GM12865 (cell line): ENCODE results near the gene KRT17.
"Not testable (repeated sequence)": the region's sequence is repeated elsewhere in the genome, so short reads cannot be mapped to it uniquely, and the experiment has no call there.

Experiments used
- DNase-seq: peaks from one replicate; pipeline ENCODE4 v3.0.0; 2010; ENCODE audit warnings: low read depth
- H3K4me3 ChIP-seq: 2 replicates; pipeline ENCODE4 v1.5.1; 2011; ENCODE audit warnings: mild to moderate bottlenecking, low read depth, low read length, control low read depth
- TF ChIP-seq, protein P1 (sequence below): IDR thresholded peaks from 2 replicates; pipeline ENCODE4 v1.5.1; 2011; ENCODE audit warnings: low read length, control low read depth, low read depth, inconsistent platforms; ENCODE audit not compliant: insufficient read depth; ENCODE audit errors: missing control alignments

Gene KRT17

DNA sequence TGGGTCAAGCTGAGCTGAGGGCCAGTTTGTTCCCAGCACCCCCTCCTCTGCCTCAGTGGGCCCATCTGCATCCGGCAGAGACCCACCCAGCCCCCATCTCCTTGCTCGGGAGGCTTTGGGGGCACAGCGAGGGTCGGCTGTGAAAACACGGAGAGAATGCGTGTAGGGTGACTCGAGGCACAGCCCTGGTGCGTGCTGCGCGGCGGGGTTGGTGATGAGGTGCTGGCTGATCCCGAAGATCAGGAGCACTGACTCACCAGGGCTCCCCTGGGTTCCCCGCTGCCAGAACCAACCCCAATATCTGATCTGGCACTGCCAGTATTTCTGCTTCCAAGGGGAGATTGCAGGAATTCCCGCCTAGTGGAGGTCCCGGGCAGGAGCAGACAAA is 7.5 kb upstream of the KRT17 start:
- TF ChIP-seq, protein P1, sequence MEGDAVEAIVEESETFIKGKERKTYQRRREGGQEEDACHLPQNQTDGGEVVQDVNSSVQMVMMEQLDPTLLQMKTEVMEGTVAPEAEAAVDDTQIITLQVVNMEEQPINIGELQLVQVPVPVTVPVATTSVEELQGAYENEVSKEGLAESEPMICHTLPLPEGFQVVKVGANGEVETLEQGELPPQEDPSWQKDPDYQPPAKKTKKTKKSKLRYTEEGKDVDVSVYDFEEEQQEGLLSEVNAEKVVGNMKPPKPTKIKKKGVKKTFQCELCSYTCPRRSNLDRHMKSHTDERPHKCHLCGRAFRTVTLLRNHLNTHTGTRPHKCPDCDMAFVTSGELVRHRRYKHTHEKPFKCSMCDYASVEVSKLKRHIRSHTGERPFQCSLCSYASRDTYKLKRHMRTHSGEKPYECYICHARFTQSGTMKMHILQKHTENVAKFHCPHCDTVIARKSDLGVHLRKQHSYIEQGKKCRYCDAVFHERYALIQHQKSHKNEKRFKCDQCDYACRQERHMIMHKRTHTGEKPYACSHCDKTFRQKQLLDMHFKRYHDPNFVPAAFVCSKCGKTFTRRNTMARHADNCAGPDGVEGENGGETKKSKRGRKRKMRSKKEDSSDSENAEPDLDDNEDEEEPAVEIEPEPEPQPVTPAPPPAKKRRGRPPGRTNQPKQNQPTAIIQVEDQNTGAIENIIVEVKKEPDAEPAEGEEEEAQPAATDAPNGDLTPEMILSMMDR: no peak
- no peak overlapping the region for H3K4me3 ChIP-seq
- DNase-seq: no peak

DNA sequence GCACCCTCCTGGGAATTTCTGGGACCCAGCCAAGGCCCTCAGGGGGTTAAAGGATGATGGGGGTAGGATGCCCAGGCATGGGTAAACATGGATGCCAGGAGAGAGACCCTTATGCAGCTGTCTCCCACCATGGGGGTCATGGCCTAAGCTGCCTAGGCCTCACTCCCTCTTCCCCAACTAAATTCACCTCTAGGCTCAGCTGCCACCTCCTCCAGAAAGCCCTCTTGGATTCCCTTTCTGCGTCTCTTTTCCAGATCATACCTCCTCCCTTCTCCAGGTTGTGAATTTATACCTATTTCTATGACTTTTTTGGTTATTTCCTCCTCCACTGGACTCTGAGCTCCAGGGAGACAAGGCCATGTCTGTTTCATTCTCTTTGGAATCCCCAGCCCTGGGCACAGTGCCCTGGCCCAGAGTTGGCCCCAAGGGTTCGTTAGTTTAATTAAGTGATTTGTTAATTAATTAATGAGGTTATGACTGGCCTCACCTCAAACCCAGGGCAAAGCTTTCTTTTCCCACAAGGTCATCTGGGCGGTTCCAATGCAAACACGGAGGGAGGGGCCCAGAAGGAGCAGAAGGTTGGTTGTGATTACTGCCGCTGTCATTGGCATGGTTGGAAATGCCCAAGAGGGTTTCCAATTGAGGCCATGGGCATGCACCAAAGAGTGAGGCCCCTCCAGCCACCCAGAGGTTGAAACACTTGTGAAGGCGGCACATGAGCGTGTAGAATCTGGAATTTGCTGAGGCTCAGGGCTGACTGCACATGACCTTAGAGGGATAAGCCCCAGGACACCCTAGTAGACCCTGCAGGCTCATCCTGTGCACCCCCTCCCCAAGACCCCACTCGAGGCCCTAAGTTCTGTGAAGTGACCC is 6.9 kb upstream of the KRT17 start:
- DNase-seq: no peak
- TF ChIP-seq, protein P1: no peak
- H3K4me3 ChIP-seq: no peak overlapping the region

- H3K4me3 ChIP-seq: no peak overlapping the region
- TF ChIP-seq, protein P1: no peak
- DNase-seq: no peak
Observed at GRCh38 chr17:41629826-41630670, 5.7 kb upstream of the KRT17 start.

DNA sequence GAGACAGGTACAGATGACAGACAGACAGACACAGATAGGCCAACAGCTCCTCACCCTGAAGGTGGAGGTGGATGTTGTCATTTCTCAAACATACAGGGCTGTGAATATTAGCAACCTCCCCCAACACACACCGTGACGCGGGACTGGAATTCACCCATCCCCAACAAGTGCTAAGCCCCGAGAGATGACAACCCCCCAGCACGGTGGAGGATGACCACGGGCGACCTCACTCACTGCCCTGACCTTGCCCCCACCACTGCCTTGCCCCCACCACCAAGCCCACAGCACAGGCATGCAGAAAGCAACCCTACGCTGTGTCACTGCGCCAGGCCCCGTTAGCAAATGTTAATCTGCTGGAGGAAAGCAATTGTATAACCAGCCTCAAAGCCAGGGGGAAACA is 4.9 kb upstream of the KRT17 start:
- TF ChIP-seq, protein P1: no peak
- DNase-seq: no peak
- no peak overlapping the region for H3K4me3 ChIP-seq

DNA sequence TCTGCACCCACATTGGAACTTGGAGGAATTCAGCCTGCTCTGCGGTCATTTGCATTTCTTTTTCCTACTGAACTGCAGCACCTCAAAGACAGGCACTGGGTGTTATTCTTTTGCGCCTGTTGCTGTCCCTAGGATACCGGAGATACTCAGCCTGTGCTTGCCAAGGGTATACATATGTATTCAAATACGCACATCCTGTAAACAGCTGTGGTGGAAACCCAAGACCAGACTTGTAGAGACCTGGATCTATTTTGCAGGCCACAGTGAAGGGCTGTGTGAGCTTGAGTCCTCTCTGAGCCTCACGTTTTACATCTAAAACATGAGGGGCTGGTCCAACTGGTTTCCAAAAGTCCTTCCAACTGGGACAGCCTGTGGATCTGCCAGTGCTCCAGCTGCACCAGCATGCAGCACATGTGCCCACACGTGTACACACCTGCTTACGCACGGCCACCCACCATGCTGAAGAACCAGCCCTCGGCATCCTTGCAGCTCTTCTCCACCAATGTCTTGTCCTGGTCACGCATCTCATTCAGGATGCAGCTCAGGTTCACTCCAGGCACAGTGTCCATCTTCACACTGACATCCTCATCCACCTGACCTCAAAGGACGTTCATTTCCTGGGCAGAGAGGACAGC is 4.4 kb upstream of the KRT17 start:
- H3K4me3 ChIP-seq, DNase-seq: not testable (repeated sequence)

GRCh38 chr17:41628073-41628370 is 3.6 kb upstream of the KRT17 start:
- DNase-seq: not testable (repeated sequence)

DNA sequence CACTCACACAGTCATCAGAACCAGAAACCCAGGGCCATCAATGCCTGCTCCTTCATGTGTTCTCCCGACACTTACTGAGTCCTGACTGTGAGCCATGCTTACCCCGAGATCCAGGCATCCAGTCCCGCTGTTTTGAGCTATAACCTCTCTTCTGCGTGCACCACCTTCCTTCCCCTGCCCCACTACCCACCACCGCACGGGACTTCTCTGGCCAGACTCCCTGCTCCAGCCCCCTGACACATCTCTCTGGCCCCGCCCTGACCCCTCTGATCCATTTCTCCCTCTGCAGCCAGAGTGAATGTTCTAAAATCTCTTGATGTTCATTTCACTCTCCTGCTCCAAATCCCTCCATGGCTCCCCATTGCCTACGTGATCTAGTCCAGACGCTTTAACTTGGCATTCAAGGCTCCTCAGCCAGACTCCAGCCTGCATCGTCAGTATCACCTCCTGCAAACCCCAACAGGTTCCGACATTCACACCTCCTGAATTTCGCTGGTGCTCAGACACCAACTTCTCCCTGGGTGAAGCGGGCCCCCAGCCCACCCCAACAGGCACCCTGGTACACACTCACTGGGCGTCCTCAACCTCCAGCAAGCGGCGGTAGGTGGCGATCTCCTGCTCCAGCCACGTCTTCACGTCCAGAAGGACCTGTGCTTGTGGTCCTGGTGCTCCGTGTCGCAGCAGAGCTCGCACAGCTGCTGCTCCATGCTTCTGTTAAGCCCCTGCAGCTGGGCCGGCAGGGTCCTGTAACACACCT is 3.1 kb upstream of the KRT17 start:
- TF ChIP-seq, protein P1: no peak

More at GRCh38 chr17:41628073-41628370, 3.6 kb upstream of the KRT17 start:
- not testable (repeated sequence) for H3K4me3 ChIP-seq

DNA sequence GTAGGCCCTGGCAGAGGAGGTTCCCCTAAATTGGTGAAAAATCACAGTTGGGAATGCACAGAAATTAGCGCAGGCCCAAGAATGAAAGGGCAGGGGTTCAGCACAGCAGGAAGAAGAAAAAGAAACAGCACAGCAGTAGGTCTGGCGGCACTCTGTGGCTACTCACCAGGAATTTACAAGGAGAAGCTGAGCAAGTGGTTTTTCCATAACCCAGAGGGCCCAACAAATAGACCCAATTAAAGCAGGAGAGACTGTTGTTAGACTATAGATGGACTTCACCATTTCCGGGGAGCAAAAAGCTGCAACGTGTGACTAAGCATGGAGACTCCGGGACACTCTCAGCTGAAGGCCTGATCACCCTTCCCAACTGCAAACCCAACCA is 2.5 kb upstream of the KRT17 start:
- DNase-seq, H3K4me3 ChIP-seq: not testable (repeated sequence)

More for the DNA sequence above, 3.1 kb upstream of the KRT17 start:
- no peak for DNase-seq
- H3K4me3 ChIP-seq: no peak overlapping the region

- not testable (repeated sequence) for DNase-seq, H3K4me3 ChIP-seq
Observed at GRCh38 chr17:41626028-41626913, 1.9 kb upstream of the KRT17 start.
